GM12878 (cell line): Measurements from ENCODE around the gene NRAS. TPM values are rescaled to one million over a fixed set of nuclear protein-coding genes. Genes with fewer than 3 reads are reported as not detected.

Experiments
- ATAC-seq: fragments of 200-7000 bp; cut with Tn5 transposase; 3 replicates; pipeline ENCODE4 v1.9.1; 2020; ENCODE audit warnings: mild to moderate bottlenecking, moderate library complexity
- BruUV-seq: library from RNA; stranded (reverse); fragments of 400-500 nt; replicated peaks from 2 replicates; lab custom pipeline; 2021; lab: Mats Ljungman, UMichigan
- CTCF ChIA-PET: fragments of 300-600 bp; sonication (Branson Sonifier 250); formaldehyde crosslinking; extraction: SDS; loops from one replicate; lab custom pipeline; 2021; ENCODE audit warnings: inconsistent platforms; lab: Yijun Ruan, JAX
- POLR2A ChIA-PET: fragments of 350-600 bp; formaldehyde crosslinking; extraction: SDS; loops from one replicate; lab custom pipeline; 2021; ENCODE audit warnings: inconsistent platforms; lab: Charles Lee
- RAD21 ChIA-PET: fragments of 300-600 bp; sonication (Branson Sonifier 250); formaldehyde crosslinking; loops from one replicate; lab custom pipeline; 2023; ENCODE audit warnings: antibody characterized with exemption; ENCODE audit not compliant: unreplicated experiment; lab: Charles Lee
- SMC1A ChIA-PET: fragments of 300-600 bp; sonication (Branson Sonifier 250); formaldehyde crosslinking; loops from one replicate; lab custom pipeline; 2023; ENCODE audit not compliant: unreplicated experiment, uncharacterized antibody; lab: Charles Lee
- DNase-seq: peaks from one replicate; pipeline ENCODE4 v3.0.0-alpha.2; 2011; ENCODE audit warnings: low read depth, low spot score
- FAIRE-seq: peaks from 3 replicates; lab custom pipeline; 2011; peaks lifted over from hg19 to GRCh38; lab: Jason Lieb, UNC
- H2AFZ ChIP-seq: 2 replicates; pipeline ENCODE4 v1.6.0; 2011; ENCODE audit warnings: low read depth, low read length, control low read depth; ENCODE audit not compliant: control insufficient read depth
- H3K27ac ChIP-seq: 2 replicates; pipeline ENCODE4 v1.5.1; 2011; ENCODE audit warnings: control low read depth; ENCODE audit not compliant: control insufficient read depth, insufficient read depth
- H3K27me3 ChIP-seq, 2 experiments: replicated peaks in 1 of 2; 2 replicates each; pipeline versions ENCODE4 v1.6.0 to v1.6.1; 2011; ENCODE audit warnings: low read length in 1 of 2; ENCODE audit not compliant: control insufficient read depth in 2 of 2, insufficient read depth in 2 of 2
- H3K36me3 ChIP-seq, 2 experiments: 2 replicates each; pipeline ENCODE4 v1.5.1; 2011; ENCODE audit warnings: low read length in 1 of 2; ENCODE audit not compliant: control insufficient read depth in 2 of 2, insufficient read depth in 2 of 2
- H3K4me1 ChIP-seq: 2 replicates; pipeline ENCODE4 v1.6.1; 2011; ENCODE audit warnings: mild to moderate bottlenecking, low read length, moderate library complexity, mixed read lengths; ENCODE audit not compliant: control insufficient read depth, insufficient read depth
- H3K4me2 ChIP-seq: 2 replicates; pipeline ENCODE4 v1.6.0; 2011; ENCODE audit warnings: control low read depth; ENCODE audit not compliant: control insufficient read depth, insufficient read depth
- H3K4me3 ChIP-seq: fragments of 200-600 bp; sonication (generic); 2 replicates; pipeline ENCODE4 v1.5.1; 2016
- H3K79me2 ChIP-seq: 2 replicates; pipeline ENCODE4 v1.6.0; 2011; ENCODE audit warnings: low read length; ENCODE audit not compliant: control insufficient read depth, insufficient read depth
- H3K9ac ChIP-seq: 2 replicates; pipeline ENCODE4 v1.8.0; 2011; ENCODE audit warnings: low read length, control low read depth, mixed read lengths; ENCODE audit not compliant: control insufficient read depth, insufficient read depth
- H3K9me3 ChIP-seq: replicated peaks from 3 replicates; pipeline ENCODE4 v1.5.1; 2011; ENCODE audit warnings: mild to moderate bottlenecking, low read length; ENCODE audit not compliant: control insufficient read depth, insufficient read depth
- H4K20me1 ChIP-seq: 2 replicates; pipeline ENCODE4 v1.6.0; 2011; ENCODE audit not compliant: control insufficient read depth, insufficient read depth
- ATF7 ChIP-seq: fragments of 450-650 bp; IDR thresholded peaks from 2 replicates; pipeline ENCODE4 v1.6.1; 2016; ENCODE audit warnings: low read depth, mild to moderate bottlenecking
- BHLHE40 ChIP-seq, 2 experiments: fragments of 450-650 bp in 1 of 2; IDR thresholded peaks; 2 replicates each; pipeline ENCODE4 v1.6.1; 2011 to 2017; ENCODE audit warnings: low read depth in 2 of 2, borderline replicate concordance in 1 of 2, improper control_type of control experiment in 1 of 2, low read length in 1 of 2, mild to moderate bottlenecking in 1 of 2
- CBX3 ChIP-seq: fragments of 200-600 bp; sonication (generic); IDR thresholded peaks from 2 replicates; pipeline ENCODE4 v1.6.1; 2016; ENCODE audit warnings: low read depth, borderline replicate concordance
- E2F8 ChIP-seq: fragments of 450-650 bp; IDR thresholded peaks from 2 replicates; pipeline ENCODE4 v1.6.1; 2018; ENCODE audit warnings: mild to moderate bottlenecking, low read depth, moderate library complexity; ENCODE audit not compliant: partially characterized antibody
- ETV6 ChIP-seq, 2 experiments: fragments of 450-650 bp in 1 of 2; IDR thresholded peaks in 1 of 2; conservative IDR thresholded peaks in 1 of 2; 2 replicates each; pipeline ENCODE4 v1.6.1; 2014; ENCODE audit warnings: antibody characterized with exemption in 1 of 2, borderline replicate concordance in 1 of 2, low read depth in 1 of 2, mild to moderate bottlenecking in 1 of 2, moderate library complexity in 1 of 2
- GATAD2B ChIP-seq: fragments of 450-650 bp; conservative IDR thresholded peaks from 2 replicates; pipeline ENCODE4 v1.6.1; 2017; ENCODE audit warnings: low read depth, mild to moderate bottlenecking, moderate library complexity
- LARP7 ChIP-seq: fragments of 450-650 bp; IDR thresholded peaks from 2 replicates; pipeline ENCODE4 v1.6.1; 2017; ENCODE audit warnings: mild to moderate bottlenecking
- MYB ChIP-seq: fragments of 150-350 bp; IDR thresholded peaks from 2 replicates; pipeline ENCODE4 v1.6.1; 2014; ENCODE audit warnings: mild to moderate bottlenecking, low read depth, low read length, borderline replicate concordance
- NR2C1 ChIP-seq: fragments of 450-650 bp; IDR thresholded peaks from 2 replicates; pipeline ENCODE4 v1.6.1; 2017; ENCODE audit warnings: antibody characterized with exemption, mild to moderate bottlenecking, moderate library complexity
- PBX3 ChIP-seq: IDR thresholded peaks from 2 replicates; pipeline ENCODE4 v1.6.1; 2011; ENCODE audit warnings: mild to moderate bottlenecking, low read depth, low read length, moderate library complexity; ENCODE audit not compliant: insufficient replicate concordance
- POLR2A ChIP-seq: IDR thresholded peaks from 2 replicates; pipeline ENCODE4 v1.6.1; 2011; ENCODE audit warnings: low read depth, mild to moderate bottlenecking, low read length
- RELA ChIP-seq: fragments of 450-650 bp; IDR thresholded peaks from 2 replicates; pipeline ENCODE4 v1.8.0; 2014; ENCODE audit warnings: borderline replicate concordance; ENCODE audit not compliant: partially characterized antibody
- ZBTB33 ChIP-seq: fragments of 450-650 bp; IDR thresholded peaks from 2 replicates; pipeline ENCODE4 v1.6.1; 2017; ENCODE audit warnings: mild to moderate bottlenecking
- ZNF274 ChIP-seq: IDR thresholded peaks from one replicate; pipeline ENCODE4 v1.8.0; 2011; ENCODE audit not compliant: insufficient read length, insufficient read depth
- WGBS: methylation state at CpG from one replicate; pipeline ENCODE4 v1.1.6; 2016; ENCODE audit warnings: low lambda C conversion rate; ENCODE audit not compliant: insufficient replicate concordance, insufficient coverage; ENCODE audit errors: missing lambda C conversion rate; 5-methylcytosine and 5-hydroxymethylcytosine counted together
- in situ Hi-C: fragments of 300-500 bp; cut with MboI; formaldehyde crosslinking; loops from 9 replicates; pipeline ENCODE4 v1.14.3; 2018; ENCODE audit warnings: mixed read lengths
- intact Hi-C: fragments of 100-400 bp; cut with micrococcal nuclease; formaldehyde crosslinking; loops from one replicate; pipeline ENCODE4 v1.14.2; 2022; ENCODE audit not compliant: unreplicated experiment
- polyA plus RNA-seq, 11 experiments: library from polyadenylated mRNA; depleted of rRNA in 4 of 11; unstranded in 6 of 11; stranded (reverse) in 5 of 11; fragments of >200 nt; fragmentation: Nextera tagmentation in 4 of 11; fragmentation: Illumina TruSeq in 1 of 11; extraction: Ambion mirVana in 4 of 11; extraction: Trizol in 1 of 11; gene quantifications; 1 replicate in 1 of 11; 2 replicates in 10 of 11; pipeline versions ENCODE4 v1.2.1 to v1.2.3, GENCODE V29; 2011 to 2016; ENCODE audit warnings: inconsistent platforms in 2 of 11, missing spikeins in 2 of 11, low read depth in 1 of 11
- total RNA-seq, 4 experiments: library from RNA; depleted of rRNA in 3 of 4; stranded (reverse); fragments of >200 nt in 3 of 4; fragmentation: Illumina TruSeq in 1 of 4; extraction: Trizol in 1 of 4; gene quantifications; 2 replicates each; pipeline versions ENCODE4 v1.2.1 to v1.2.3, GENCODE V29; 2013 to 2021

The NRAS gene
- total and polyA plus RNA-seq, 10 of the 15 experiments (the other 5 are each of a cell fraction or from before 2014, with no cell fraction given): 31.7 to 73.2 (median 66.2) TPM

- Histone ChIP-seq H2AFZ (peak overlapping the region; percentile 94), H3K27me3 (no peaks in the 10 kb centered on the region; a peak in 1 of 4 replicates), H3K4me2 (peak overlapping the region; percentile 100), H3K36me3 (no peaks in the 10 kb centered on the region), H3K9me3 (no peaks in the 10 kb centered on the region), H3K4me3 (peak overlapping the region; percentile 74), H3K9ac (no peak overlapping the region), H4K20me1 (no peaks in the 10 kb centered on the region), H3K27ac (no peak overlapping the region), H3K4me1 (peaks cover 5% of the 10 kb centered on the region), H3K79me2 (no peaks in the 10 kb centered on the region)
- in situ Hi-C loops (loop anchor here (10.0 kb wide), 1 partner anchor 326 kb away; no protein-coding TSS in a partner anchor), intact Hi-C loops (loop anchor here (5.0 kb wide), 1 partner anchor 323 kb away; no protein-coding TSS in a partner anchor)
- ChIA-PET POLR2A (no interaction called here), SMC1A (no interaction called here), CTCF (interaction anchor here (0.8 to 5.0 kb wide), 4 partner anchors 10 to 323 kb away, joined by 3 to 31 read pairs (median 4); no protein-coding TSS in a partner anchor), RAD21 (interaction anchor here (0.6 to 1.1 kb wide), 3 partner anchors 21 to 46 kb away, joined by 3 to 4 read pairs (median 3); partner anchors contain the start of gene NRAS)
- BruUV-seq: no TSS peak
- WGBS: 3% methylated on average over 43 of the region's 45 CpGs
- DNase-seq (peak; percentile 33), FAIRE-seq (peak; percentile 94), ATAC-seq (peak; percentile 100)
- no peak for TF ChIP-seq ATF7
- TF ChIP-seq GATAD2B: 0 out of 2 replicates have a peak, but pooled peaks have one; percentile 19
- TF ChIP-seq POLR2A: 0 out of 2 replicates have a peak, but pooled peaks have one; percentile 38
- TF ChIP-seq E2F8: no peak
- no peak for TF ChIP-seq NR2C1
- no peak for TF ChIP-seq MYB
- peak; percentile 92 for TF ChIP-seq PBX3
- no peak for TF ChIP-seq CBX3
- peak in 1 of 2 experiments; percentile 92; a peak in 1 of 4 replicates for TF ChIP-seq ETV6 (conservative IDR thresholded peaks at IDR 0.05 in 1 of 2, IDR thresholded peaks at IDR 0.05 in 1 of 2; ENCODE audit: borderline replicate concordance in 1 of 2, low read depth in 1 of 2)
- TF ChIP-seq ZBTB33: no peak
- 0 out of 2 replicates have a peak, but pooled peaks have one; percentile 37 for TF ChIP-seq LARP7
- no peak for TF ChIP-seq RELA
- TF ChIP-seq BHLHE40 (IDR thresholded peaks at IDR 0.05; ENCODE audit: borderline replicate concordance in 1 of 2, low read depth in 2 of 2, low read length in 1 of 2): no peak
- no peak for TF ChIP-seq ZNF274
Measured at GRCh38 chr1:114670083-114671010, 46.2 kb downstream of the NRAS start.
